Activated T-cell treated with anti-CD3 and anti-CD28 coated beads for 4 hours (primary cell): ENCODE results near the gene NAP1L5.

Experiments used
- DNase-seq: peaks from one replicate; pipeline ENCODE4 v3.0.0-alpha.2; 2020

Gene NAP1L5

GRCh38 chr4:88720451-88721428, 23.1 kb upstream of the NAP1L5 start:
- no peak for DNase-seq

DNA sequence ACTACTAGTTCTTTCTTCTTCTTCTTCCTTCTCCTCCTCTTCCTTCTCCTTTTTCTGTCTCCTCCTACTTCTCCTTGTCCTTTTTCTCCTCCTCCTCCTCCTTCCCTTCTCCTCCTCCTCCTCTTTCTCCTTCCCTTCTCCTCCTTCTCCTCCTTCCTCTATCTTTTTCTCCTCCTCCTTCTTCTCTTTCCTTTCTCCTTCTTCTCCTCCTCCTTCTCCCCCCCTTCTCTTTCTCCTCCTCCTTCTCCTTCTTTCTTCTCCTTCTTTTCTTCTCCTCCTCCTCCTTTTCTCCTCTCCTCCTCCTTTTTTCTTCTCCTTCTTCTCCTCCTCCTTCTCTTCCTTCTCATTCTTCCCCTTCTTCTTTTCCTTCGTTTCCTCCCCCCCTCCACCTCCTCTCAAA, 21.8 kb upstream of the NAP1L5 start:
- no peak for DNase-seq

DNA sequence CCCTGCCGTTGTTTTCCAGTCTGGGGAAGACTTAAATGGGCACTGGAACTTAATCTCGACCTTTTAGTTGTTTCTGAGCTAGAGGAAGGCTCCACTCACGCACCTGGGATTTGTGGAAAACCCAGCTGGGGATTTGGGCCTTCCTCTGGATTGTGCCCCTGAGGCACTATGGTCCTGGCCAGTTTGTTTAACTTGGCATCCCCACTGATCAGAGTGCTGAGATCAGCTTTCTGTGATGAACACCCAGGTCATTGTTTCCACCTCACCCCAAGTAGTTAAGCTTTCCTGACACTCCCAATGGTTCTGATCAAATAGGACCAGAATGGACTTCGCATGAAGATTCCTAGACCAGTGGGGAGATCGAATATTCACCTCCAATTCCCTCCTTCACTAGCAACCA, 20.5 kb upstream of the NAP1L5 start:
- no peak for DNase-seq

DNA sequence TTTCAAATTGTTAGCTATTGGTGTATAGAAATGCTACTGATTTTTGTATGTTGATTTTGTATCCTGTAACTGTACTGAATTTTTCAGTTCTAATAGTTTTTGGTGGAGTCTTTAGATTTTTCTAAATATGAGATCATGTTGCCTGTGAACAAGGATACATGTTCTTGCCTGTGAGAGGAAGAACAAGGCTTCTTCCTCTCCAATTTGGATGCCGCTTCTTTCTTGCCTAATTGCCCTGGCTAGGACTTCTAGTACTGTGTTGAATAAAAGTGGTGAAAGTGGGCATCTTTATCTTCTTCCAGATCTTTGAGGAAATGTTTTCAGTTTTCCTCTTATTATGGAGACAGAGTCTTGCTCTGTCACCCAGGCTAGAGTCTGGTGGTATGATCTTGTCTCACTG, 16.2 kb upstream of the NAP1L5 start:
- no peak for DNase-seq

DNA sequence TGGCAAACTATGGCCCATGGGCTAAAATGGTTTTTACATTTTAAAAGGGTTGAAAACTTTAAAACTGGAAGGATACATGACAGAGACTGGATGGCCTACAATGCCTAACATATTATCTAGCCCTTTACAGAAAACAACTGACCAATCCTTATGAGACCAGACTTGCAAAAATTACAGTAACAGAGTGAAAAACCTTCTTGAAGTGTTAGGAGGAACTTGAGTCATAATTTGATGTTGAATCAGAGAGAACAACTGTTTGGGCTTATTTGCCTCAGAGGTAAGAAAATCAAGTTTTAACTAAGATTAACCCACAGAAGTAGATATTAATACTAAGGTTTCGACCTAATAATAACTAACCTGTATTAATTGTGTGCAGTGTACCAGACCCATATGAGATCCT, 12.4 kb upstream of the NAP1L5 start:
- no peak for DNase-seq

GRCh38 chr4:88706574-88706973, 8.9 kb upstream of the NAP1L5 start:
- DNase-seq, result no peak

DNA sequence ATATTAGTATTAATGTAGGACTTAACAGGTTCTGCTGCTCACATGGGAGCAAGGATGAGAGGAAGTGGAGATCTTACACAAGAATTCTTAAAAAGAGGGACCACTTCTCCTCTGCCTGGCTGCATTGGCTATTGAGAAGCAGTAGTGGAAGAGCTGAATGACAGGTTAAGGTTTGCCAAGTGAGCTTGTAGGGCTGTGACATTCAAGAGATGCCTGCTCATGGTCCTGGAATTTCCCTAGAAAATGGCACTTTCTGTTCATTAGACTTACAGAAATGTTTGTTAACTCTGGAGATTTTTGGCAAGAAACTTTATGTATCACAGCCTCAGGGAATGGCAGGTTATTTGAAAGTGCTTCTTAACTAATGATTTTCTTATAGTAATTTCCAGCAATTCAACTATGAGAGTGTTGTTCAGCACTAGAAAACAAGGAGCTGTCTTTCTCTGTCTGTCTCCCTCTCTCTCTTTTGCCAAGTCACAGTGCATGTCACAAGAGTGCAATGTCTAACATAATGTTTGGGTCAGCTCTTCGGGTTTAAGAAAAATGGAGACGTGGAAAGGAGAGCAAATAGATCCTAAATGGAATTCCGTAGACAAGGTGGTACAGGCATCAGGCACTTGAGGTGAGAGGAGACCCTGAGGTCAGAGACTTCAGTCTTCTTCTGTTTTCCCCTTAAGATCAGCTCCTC, 8.3 kb upstream of the NAP1L5 start:
- DNase-seq, result no peak

GRCh38 chr4:88705223-88705622, 7.6 kb upstream of the NAP1L5 start:
- DNase-seq, result no peak

- no peak for DNase-seq
Observed at GRCh38 chr4:88702782-88703181, 5.2 kb upstream of the NAP1L5 start.

GRCh38 chr4:88698519-88698918, 890 bp upstream of the NAP1L5 start:
- no peak for DNase-seq

DNA sequence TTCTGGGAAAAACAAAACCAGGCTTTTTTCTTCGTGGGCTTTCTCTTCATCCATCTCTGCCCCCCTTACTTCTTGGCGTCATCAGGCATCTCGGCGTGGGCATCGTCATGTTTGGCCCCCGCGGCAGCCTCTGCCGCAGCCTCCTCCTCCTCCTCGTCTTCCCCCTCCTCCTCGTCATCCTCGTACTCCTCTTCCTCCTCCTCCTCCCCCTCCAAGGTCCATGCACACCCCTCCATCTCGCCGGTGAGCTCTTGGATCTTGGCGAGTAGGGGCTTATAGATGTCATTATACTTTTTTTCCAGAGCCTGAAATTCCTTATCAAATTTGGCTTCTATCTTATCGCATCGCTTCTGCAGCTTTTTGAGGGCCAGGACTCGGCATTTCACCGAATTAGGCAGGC, 488 bp downstream of the NAP1L5 start:
- no peak for DNase-seq

DNA sequence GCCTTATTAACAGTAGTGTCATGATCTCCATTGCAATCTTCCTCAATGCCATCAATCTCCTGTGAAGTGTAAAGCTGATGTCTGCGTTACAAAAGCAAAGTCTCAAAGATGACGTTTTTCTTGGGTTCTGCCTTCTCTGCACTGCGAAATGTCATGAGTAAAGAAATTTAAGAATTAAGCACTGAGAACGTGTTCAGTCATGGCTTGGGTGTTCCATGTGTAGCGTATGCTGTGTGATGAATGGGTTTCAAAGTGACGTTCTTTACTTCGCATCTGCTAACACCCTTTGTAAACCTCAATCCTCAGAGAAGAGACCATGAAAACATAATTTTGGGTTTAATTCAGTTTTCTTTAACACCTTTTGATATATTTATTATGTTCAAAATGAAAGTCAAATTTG, 999 bp downstream of the NAP1L5 start:
- no peak for DNase-seq

- DNase-seq, result no peak
Observed at GRCh38 chr4:88693792-88694191, 3.8 kb downstream of the NAP1L5 start.

DNA sequence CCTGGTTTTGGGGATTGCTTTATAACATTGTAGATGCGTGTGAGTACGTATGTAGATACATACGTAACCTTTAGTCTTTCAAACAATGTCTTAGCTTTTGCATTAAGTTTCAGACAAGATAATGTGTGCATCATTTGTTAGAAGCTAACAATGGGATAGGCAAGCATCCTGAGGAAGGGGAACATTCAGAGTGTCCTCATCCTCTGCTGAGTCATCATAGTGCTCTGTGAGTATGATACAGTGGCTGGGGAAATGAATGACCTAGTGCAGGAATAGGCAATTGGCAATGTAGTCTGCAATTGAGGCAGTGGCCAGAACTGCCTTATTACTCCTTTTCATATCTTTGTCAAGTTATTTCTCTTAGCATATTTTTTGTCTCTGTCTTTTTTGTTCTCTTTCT, 7.3 kb downstream of the NAP1L5 start:
- DNase-seq, result no peak

DNA sequence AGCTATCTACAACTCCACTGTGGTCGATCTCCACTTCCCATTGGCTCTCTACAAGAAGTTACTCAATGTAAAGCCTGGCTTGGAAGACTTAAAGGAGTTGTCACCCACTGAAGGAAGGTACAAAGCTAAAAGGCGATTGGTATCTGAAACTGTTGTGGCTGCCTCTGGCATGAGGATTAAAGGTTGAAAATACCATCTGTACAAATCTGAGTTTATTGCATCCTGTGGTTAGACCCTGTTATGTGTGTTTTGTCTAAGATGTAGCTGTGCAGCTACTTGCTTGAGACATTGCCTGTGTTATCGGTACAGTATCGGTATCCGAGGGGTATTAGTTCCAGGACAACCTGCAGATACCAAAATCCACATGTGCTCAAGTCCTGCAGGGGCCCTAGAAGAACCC, 16.4 kb downstream of the NAP1L5 start:
- DNase-seq, result no peak

GRCh38 chr4:88675543-88675942, 22.1 kb downstream of the NAP1L5 start:
- no peak for DNase-seq

DNA sequence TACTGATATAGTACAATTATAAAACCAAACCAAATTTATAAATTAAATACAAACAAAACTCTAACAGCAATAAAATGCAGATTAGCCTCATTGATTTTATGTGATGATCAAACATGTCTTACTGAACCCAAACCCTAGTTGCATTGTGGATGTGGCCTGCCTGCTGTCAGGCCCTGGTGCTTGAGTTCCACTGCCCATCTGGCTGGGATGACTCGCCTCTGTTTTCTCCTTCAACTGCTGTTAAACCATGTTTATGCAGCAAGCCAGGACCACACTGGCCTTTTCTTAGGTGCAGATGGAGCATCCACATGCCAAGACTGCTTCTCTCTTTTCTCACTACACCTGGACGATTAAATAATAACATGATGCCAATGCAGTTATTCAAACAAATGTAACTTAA, 22.6 kb downstream of the NAP1L5 start:
- no peak for DNase-seq

GRCh38 chr4:88674565-88674964, 23.1 kb downstream of the NAP1L5 start:
- DNase-seq, result no peak

DNA sequence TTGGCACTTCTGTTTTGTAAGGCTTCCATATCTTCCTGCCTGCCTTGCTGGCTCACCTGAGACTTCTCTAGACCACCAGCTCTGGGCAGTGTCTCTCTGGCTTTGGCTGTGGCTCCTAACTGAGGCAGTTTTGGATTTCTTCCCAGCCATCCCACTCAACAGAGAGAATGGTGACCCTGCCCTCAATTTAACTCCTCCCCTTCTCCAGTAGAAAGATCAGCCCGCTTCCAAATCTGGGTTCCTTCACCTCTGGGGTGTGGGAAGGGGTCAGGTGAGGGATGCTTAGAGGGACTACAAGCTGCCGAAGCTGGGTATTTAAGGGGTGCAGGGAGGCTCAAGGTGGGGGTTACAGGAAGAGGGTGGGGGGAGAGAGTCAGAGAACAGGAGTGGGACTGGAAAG, 23.7 kb downstream of the NAP1L5 start:
- DNase-seq, result no peak

DNA sequence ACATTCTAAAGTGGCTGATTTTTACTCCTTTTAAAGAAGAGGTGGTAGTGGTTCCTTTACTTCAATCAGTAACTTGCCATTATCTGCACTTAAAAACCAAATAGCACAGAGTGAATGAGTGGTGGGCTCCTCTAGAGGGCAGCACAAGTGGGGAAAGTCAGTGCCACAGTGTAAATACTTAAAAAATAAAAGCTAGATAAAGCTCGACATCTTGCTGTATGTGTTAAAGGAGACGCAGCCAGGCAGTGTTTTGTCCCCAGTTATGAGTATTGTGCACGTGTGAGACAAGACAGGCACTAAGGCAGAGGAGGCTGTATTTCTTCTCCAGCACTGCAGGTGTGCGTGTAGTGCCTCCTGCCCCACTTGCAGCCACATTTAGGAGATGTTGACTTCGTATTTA, 24.6 kb downstream of the NAP1L5 start:
- DNase-seq, result no peak

GRCh38 chr4:88661739-88662138, 35.9 kb downstream of the NAP1L5 start:
- DNase-seq, result no peak

GRCh38 chr4:88660446-88661294, 37.0 kb downstream of the NAP1L5 start:
- DNase-seq, result no peak

DNA sequence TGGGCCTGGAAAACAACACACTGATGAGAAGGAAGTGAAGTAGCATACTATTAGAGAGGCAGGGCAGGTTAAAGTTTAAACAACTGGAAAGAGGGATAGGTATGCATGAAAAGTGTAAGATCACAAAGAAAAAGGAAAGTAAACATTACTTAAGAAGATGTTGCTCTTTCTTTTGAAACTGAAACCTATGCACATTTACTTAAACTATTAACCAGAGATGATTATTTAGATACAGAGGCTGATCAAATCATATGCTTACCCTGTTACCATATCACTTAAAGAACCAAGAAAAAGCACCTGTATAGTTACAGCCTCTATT, 37.8 kb downstream of the NAP1L5 start:
- DNase-seq, result no peak
